Measurements from ENCODE around the gene PRCC. TPM values are rescaled to one million over a fixed set of nuclear protein-coding genes. Genes with fewer than 3 reads are reported as not detected.
"Not testable (repeated sequence)": the region's sequence is repeated elsewhere in the genome, so short reads cannot be mapped to it uniquely, and the experiment has no call there.

Gene PRCC
- total RNA-seq, 1 donor from 2014 or later = 110 TPM

- H3K27ac Mint-ChIP-seq = no peak overlapping the region
- peaks cover 7% of the 10 kb centered on the region for H3K4me1 Mint-ChIP-seq (ENCODE audit: low read depth)
- no peak overlapping the region for H3K4me3 Mint-ChIP-seq (ENCODE audit: low read depth)
- no peaks in the 10 kb centered on the region for H3K9me3 Mint-ChIP-seq
- no peaks in the 10 kb centered on the region for H3K27me3 Mint-ChIP-seq (ENCODE audit: low read depth)
- intact Hi-C loops (cut with micrococcal nuclease) = no loop called here
- no peak for DNase-seq (ENCODE audit: low spot score)
- H3K36me3 Mint-ChIP-seq (ENCODE audit: low read depth) = peaks cover 5% of the 10 kb centered on the region
Measured at GRCh38 chr1:156755527-156755950, 11.8 kb upstream of the PRCC start.

- H3K27me3 Mint-ChIP-seq (ENCODE audit: low read depth) = no peaks in the 10 kb centered on the region
- DNase-seq (ENCODE audit: low spot score) = no peak
- intact Hi-C loops (cut with micrococcal nuclease) = no loop called here
- H3K9me3 Mint-ChIP-seq = no peaks in the 10 kb centered on the region
- no peak overlapping the region for H3K4me3 Mint-ChIP-seq (ENCODE audit: low read depth)
- H3K27ac Mint-ChIP-seq = no peak overlapping the region
- H3K36me3 Mint-ChIP-seq (ENCODE audit: low read depth) = peaks cover 3% of the 10 kb centered on the region
- peaks cover 7% of the 10 kb centered on the region for H3K4me1 Mint-ChIP-seq (ENCODE audit: low read depth)
Measured at GRCh38 chr1:156756355-156756754, 11.0 kb upstream of the PRCC start.

DNA sequence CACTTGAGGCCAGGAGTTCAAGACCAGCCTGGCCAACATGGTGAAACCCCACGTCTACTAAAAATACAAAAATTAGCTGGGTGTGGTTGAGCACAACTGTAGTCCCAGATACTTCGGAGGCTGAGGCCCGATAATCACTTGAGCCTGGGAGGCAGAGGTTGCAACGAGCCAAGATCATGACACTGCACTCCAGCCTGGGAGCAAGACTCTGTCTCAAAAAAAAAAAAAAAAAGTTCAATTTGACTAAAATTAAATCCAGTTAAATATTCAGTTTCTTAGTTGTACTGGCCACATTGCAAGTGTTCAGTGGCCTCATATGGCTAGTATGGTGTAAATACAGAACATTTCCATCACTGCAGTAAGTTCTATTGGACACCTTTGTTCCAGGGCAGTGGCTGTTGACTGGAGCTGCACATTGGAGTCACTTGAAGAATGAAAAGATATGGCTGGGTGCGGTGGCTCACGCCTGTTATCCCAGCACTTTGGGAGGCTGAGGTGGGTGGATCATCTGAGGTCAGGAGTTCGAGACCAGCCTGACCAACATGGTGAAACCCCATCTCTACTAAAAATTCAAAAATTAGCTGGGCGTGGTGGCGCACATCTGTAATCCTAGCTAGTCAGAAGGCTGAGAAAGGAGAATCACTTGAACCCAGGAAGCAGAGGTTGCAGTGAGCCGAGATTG lies 9.6 kb upstream of the PRCC start:
- intact Hi-C loops (cut with micrococcal nuclease); H3K4me3 Mint-ChIP-seq (ENCODE audit: low read depth); DNase-seq (ENCODE audit: low spot score); H3K27me3 Mint-ChIP-seq (ENCODE audit: low read depth); H3K9me3 Mint-ChIP-seq; H3K36me3 Mint-ChIP-seq (ENCODE audit: low read depth); H3K27ac Mint-ChIP-seq; H3K4me1 Mint-ChIP-seq (ENCODE audit: low read depth): not testable (repeated sequence)

- H3K27me3 Mint-ChIP-seq (ENCODE audit: low read depth) = no peaks in the 10 kb centered on the region
- no peaks in the 10 kb centered on the region for H3K4me1 Mint-ChIP-seq (ENCODE audit: low read depth)
- no peaks in the 10 kb centered on the region for H3K9me3 Mint-ChIP-seq
- no peak overlapping the region for H3K27ac Mint-ChIP-seq
- DNase-seq (ENCODE audit: low spot score) = no peak
- H3K36me3 Mint-ChIP-seq (ENCODE audit: low read depth) = no peaks in the 10 kb centered on the region
- intact Hi-C loops (cut with micrococcal nuclease) = no loop called here
- no peak overlapping the region for H3K4me3 Mint-ChIP-seq (ENCODE audit: low read depth)
Measured at GRCh38 chr1:156760092-156760795, 7.1 kb upstream of the PRCC start.

- H3K36me3 Mint-ChIP-seq (ENCODE audit: low read depth) = no peaks in the 10 kb centered on the region
- no peaks in the 10 kb centered on the region for H3K27me3 Mint-ChIP-seq (ENCODE audit: low read depth)
- H3K4me1 Mint-ChIP-seq (ENCODE audit: low read depth) = peaks cover 2% of the 10 kb centered on the region
- no peak overlapping the region for H3K4me3 Mint-ChIP-seq (ENCODE audit: low read depth)
- intact Hi-C loops (cut with micrococcal nuclease) = no loop called here
- H3K9me3 Mint-ChIP-seq = no peaks in the 10 kb centered on the region
- no peak overlapping the region for H3K27ac Mint-ChIP-seq
- DNase-seq (ENCODE audit: low spot score) = no peak
Measured at GRCh38 chr1:156760796-156761104, 6.6 kb upstream of the PRCC start.

DNA sequence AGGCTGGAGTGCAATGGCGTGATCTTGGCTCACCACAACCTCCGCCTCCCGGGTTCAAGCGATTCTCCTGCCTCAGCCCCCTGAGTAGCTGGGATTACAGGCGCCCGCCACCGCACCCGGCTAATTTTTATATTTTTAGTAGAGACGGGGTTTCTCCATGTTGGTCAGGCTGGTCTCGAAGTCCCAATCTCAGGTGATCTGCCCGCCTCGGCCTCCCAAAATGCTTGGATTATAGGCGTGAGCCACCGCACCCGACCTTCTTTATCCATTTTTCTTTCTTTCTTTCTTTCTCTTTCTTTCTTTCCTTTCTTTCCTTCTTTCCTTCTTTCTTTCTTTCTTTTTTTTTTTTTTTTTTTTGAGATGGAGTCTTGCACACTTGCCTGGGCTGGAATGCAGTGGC lies 2.2 kb upstream of the PRCC start:
- H3K27ac Mint-ChIP-seq; DNase-seq (ENCODE audit: low spot score); H3K4me3 Mint-ChIP-seq (ENCODE audit: low read depth); H3K27me3 Mint-ChIP-seq (ENCODE audit: low read depth); H3K9me3 Mint-ChIP-seq; intact Hi-C loops (cut with micrococcal nuclease): not testable (repeated sequence)
- Mint-ChIP-seq H3K4me1 (ENCODE audit: low read depth) (peaks cover 23% of the 10 kb centered on the region), H3K36me3 (ENCODE audit: low read depth) (peaks cover 16% of the 10 kb centered on the region)

GRCh38 chr1:156765666-156766065 lies 1.7 kb upstream of the PRCC start:
- no peak overlapping the region for H3K27ac Mint-ChIP-seq
- no peaks in the 10 kb centered on the region for H3K27me3 Mint-ChIP-seq (ENCODE audit: low read depth)
- intact Hi-C loops (cut with micrococcal nuclease) = no loop called here

DNA sequence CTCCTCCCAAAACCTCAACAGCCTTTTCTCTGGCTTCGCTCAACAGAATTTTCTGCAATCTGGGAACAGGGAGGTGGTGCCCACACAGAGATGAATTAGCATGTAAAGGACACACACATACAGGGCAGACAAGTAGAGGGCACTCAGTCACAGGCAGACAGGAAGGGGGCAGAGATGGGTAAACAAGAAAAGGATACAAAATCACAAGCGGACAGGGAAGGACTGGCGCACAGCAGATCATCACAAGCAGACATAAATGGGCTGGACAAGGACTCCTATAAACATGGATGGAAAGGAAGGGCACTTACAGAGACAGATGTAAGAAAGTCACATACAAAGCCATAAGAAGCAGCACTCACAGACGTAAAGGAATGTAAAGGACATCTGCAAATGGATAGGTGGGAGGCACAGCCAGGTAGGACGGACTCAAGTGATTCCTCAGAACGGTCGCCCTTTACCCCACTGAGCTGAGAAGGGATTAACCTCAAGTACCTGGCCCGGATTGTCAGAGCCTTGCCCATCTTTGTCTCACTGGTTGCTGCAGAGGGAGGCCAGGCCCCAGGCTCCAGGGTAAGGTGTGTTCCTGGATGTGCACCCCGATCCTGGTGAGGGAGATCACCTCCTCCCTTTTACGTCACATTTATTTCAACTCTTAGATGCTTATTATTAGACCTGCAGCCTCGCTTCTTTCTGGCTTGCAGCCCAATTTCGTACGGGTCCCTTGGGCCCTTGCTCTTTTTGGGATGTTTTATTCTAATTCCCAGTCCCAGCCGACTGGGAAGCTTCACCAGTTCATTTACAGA lies 836 bp upstream of the PRCC start:
- Mint-ChIP-seq H3K27me3 (ENCODE audit: low read depth) (no peaks in the 10 kb centered on the region), H3K36me3 (ENCODE audit: low read depth) (peaks cover 30% of the 10 kb centered on the region), H3K9me3 (no peaks in the 10 kb centered on the region), H3K4me1 (ENCODE audit: low read depth) (peaks cover 33% of the 10 kb centered on the region), H3K27ac (no peak overlapping the region), H3K4me3 (ENCODE audit: low read depth) (no peak overlapping the region)
- intact Hi-C loops (cut with micrococcal nuclease) = loop anchor here (1.0 kb wide), 4 partner anchors 15 to 50 kb away; partner anchors contain the start of genes HDGF, ISG20L2, METTL25B and MRPL24
- no peak for DNase-seq (ENCODE audit: low spot score)

More at GRCh38 chr1:156765666-156766065, 1.7 kb upstream of the PRCC start:
- no peaks in the 10 kb centered on the region for H3K9me3 Mint-ChIP-seq
- H3K36me3 Mint-ChIP-seq (ENCODE audit: low read depth) = peaks cover 21% of the 10 kb centered on the region
- no peak overlapping the region for H3K4me3 Mint-ChIP-seq (ENCODE audit: low read depth)
- peaks cover 25% of the 10 kb centered on the region for H3K4me1 Mint-ChIP-seq (ENCODE audit: low read depth)
- DNase-seq (ENCODE audit: low spot score) = no peak

- Mint-ChIP-seq H3K36me3 (ENCODE audit: low read depth) (peaks cover 38% of the 10 kb centered on the region), H3K9me3 (no peaks in the 10 kb centered on the region), H3K27ac (no peak overlapping the region), H3K4me1 (ENCODE audit: low read depth) (peaks cover 43% of the 10 kb centered on the region), H3K27me3 (ENCODE audit: low read depth) (no peaks in the 10 kb centered on the region), H3K4me3 (ENCODE audit: low read depth) (no peak overlapping the region)
- peak; percentile 33 for DNase-seq (ENCODE audit: low spot score)
- intact Hi-C loops (cut with micrococcal nuclease) = loop anchor here (1.0 kb wide), 4 partner anchors 17 to 48 kb away; partner anchors contain the start of genes HDGF, ISG20L2, METTL25B and MRPL24
Measured at GRCh38 chr1:156767879-156768604, 707 bp downstream of the PRCC start.

GRCh38 chr1:156768610-156769295 lies 1.4 kb downstream of the PRCC start:
- H3K9me3 Mint-ChIP-seq = no peaks in the 10 kb centered on the region
- intact Hi-C loops (cut with micrococcal nuclease) = no loop called here

GRCh38 chr1:156772222-156772621 lies 4.9 kb downstream of the PRCC start:
- H3K4me3 Mint-ChIP-seq (ENCODE audit: low read depth) = no peak overlapping the region

More at GRCh38 chr1:156768610-156769295, 1.4 kb downstream of the PRCC start:
- Mint-ChIP-seq H3K36me3 (ENCODE audit: low read depth) (peaks cover 45% of the 10 kb centered on the region), H3K4me1 (ENCODE audit: low read depth) (peaks cover 49% of the 10 kb centered on the region), H3K27me3 (ENCODE audit: low read depth) (no peaks in the 10 kb centered on the region), H3K4me3 (ENCODE audit: low read depth) (no peak overlapping the region), H3K27ac (no peak overlapping the region)
- no peak for DNase-seq (ENCODE audit: low spot score)

More at GRCh38 chr1:156772222-156772621, 4.9 kb downstream of the PRCC start:
- DNase-seq (ENCODE audit: low spot score) = no peak
- Mint-ChIP-seq H3K27ac (no peak overlapping the region), H3K27me3 (ENCODE audit: low read depth) (no peaks in the 10 kb centered on the region), H3K4me1 (ENCODE audit: low read depth) (peaks cover 53% of the 10 kb centered on the region), H3K9me3 (no peaks in the 10 kb centered on the region), H3K36me3 (ENCODE audit: low read depth) (peaks cover 58% of the 10 kb centered on the region)
- intact Hi-C loops (cut with micrococcal nuclease) = no loop called here
